K562 (cell line): Measurements from ENCODE around the gene INCENP. TPM values are rescaled to one million over a fixed set of nuclear protein-coding genes. Genes with fewer than 3 reads are reported as not detected.
A peak's percentile ranks its signal among the peaks of the same experiment; 100 is the strongest.

Source experiments
- CREB1 ChIP-seq, 2 experiments: sonication (generic) in 1 of 2; formaldehyde crosslinking in 1 of 2; IDR thresholded peaks; 2 replicates each; pipeline versions ENCODE4 v1.6.1 to v1.8.0; 2012 to 2022; ENCODE audit warnings: inconsistent platforms in 1 of 2, mild to moderate bottlenecking in 1 of 2, missing genetic modification reagents in 1 of 2, moderate library complexity in 1 of 2
- CSDE1 ChIP-seq, 2 experiments: fragments of 450-650 bp; IDR thresholded peaks; 2 replicates each; pipeline ENCODE4 v1.6.1; 2016; ENCODE audit warnings: mild to moderate bottlenecking in 1 of 2
- ELF2 ChIP-seq: fragments of 250-450 bp; sonication (Bioruptor Pico); IDR thresholded peaks from 2 replicates; pipeline ENCODE4 v1.5.0; 2021; ENCODE audit warnings: mild to moderate bottlenecking
- EWSR1 ChIP-seq: fragments of 450-650 bp; IDR thresholded peaks from 2 replicates; pipeline ENCODE4 v1.6.1; 2018; ENCODE audit warnings: borderline replicate concordance, mild to moderate bottlenecking, low read depth, moderate library complexity; ENCODE audit not compliant: partially characterized antibody
- GATAD2B ChIP-seq: fragments of 450-650 bp; IDR thresholded peaks from 2 replicates; pipeline ENCODE4 v1.6.1; 2017; ENCODE audit warnings: mild to moderate bottlenecking, borderline replicate concordance
- MCM3 ChIP-seq: fragments of 450-650 bp; IDR thresholded peaks from 2 replicates; pipeline ENCODE4 v1.6.1; 2016
- MCM7 ChIP-seq, 2 experiments: fragments of 450-650 bp; IDR thresholded peaks; 2 replicates each; pipeline ENCODE4 v1.6.1; 2016 to 2018
- POLR2G ChIP-seq: fragments of 200-400 bp; formaldehyde crosslinking; IDR thresholded peaks from 2 replicates; pipeline ENCODE4 v1.6.1; 2017; ENCODE audit warnings: low read depth, mild to moderate bottlenecking, antibody characterized with exemption, low read length, moderate library complexity
- ZFP1 ChIP-seq: fragments of 450-650 bp; formaldehyde crosslinking; IDR thresholded peaks from 2 replicates; pipeline ENCODE4 v1.4.0; 2020; ENCODE audit warnings: mild to moderate bottlenecking, mixed read lengths
- ZNF583 ChIP-seq: fragments of 250-450 bp; sonication (Bioruptor Pico); IDR thresholded peaks from 2 replicates; pipeline ENCODE4 v1.4.0; 2020
- ZSCAN32 ChIP-seq: fragments of 450-650 bp; formaldehyde crosslinking; IDR thresholded peaks from 2 replicates; pipeline ENCODE4 v1.4.0; 2020; ENCODE audit warnings: mild to moderate bottlenecking, moderate library complexity
- polyA plus RNA-seq, 8 experiments: library from polyadenylated mRNA; depleted of rRNA in 4 of 8; stranded (reverse) in 5 of 8; unstranded in 3 of 8; fragments of >200 nt; fragmentation: Nextera tagmentation in 2 of 8; fragmentation: Illumina TruSeq in 1 of 8; extraction: Ambion mirVana in 2 of 8; extraction: Trizol in 1 of 8; gene quantifications; 2 replicates each; pipeline versions ENCODE4 v1.2.1 to v1.2.3, GENCODE V29; 2011 to 2014; ENCODE audit warnings: inconsistent platforms in 1 of 8, missing spikeins in 1 of 8
- total RNA-seq, 7 experiments: library from RNA; depleted of rRNA in 6 of 7; stranded (reverse); fragments of >200 nt in 6 of 7; fragmentation: Illumina TruSeq in 2 of 7; extraction: Trizol in 2 of 7; gene quantifications; 2 replicates each; pipeline versions ENCODE4 v1.2.1 to v1.2.3, GENCODE V29; 2011 to 2021; ENCODE audit warnings: low replicate concordance in 1 of 7
- TF ChIP-seq, protein P1 (sequence below): fragments of 250-450 bp; sonication (Bioruptor Pico); IDR thresholded peaks from 2 replicates; pipeline ENCODE4 v1.5.0; 2021; ENCODE audit warnings: mild to moderate bottlenecking, borderline replicate concordance
- TF ChIP-seq, protein P2 (sequence below): fragments of 450-650 bp; formaldehyde crosslinking; conservative IDR thresholded peaks from 2 replicates; pipeline ENCODE4 v1.4.0; 2022; ENCODE audit warnings: mild to moderate bottlenecking, missing genetic modification characterization
- TF ChIP-seq, protein P3 (sequence below), 3 experiments: IDR thresholded peaks in 2 of 3; conservative IDR thresholded peaks in 1 of 3; 2 replicates each; pipeline ENCODE4 v1.5.1; 2011 to 2012; ENCODE audit warnings: low read length in 3 of 3, mild to moderate bottlenecking in 3 of 3, control low read depth in 2 of 3, improper control_type of control experiment in 1 of 3, inconsistent platforms in 1 of 3, low read depth in 1 of 3, mixed read lengths in 1 of 3, moderate library complexity in 1 of 3; ENCODE audit not compliant: insufficient read depth in 2 of 3
- TF ChIP-seq, protein P4 (sequence below), 2 experiments: IDR thresholded peaks; 2 replicates each; pipeline ENCODE4 v1.6.1; 2011; ENCODE audit warnings: borderline replicate concordance in 1 of 2, control low read depth in 1 of 2, low read depth in 1 of 2, low read length in 1 of 2, mild to moderate bottlenecking in 1 of 2, mixed read lengths in 1 of 2, moderate library complexity in 1 of 2; ENCODE audit not compliant: insufficient read depth in 1 of 2, insufficient read length in 1 of 2, poor library complexity in 1 of 2, severe bottlenecking in 1 of 2; ENCODE audit errors: extremely low read depth in 1 of 2
- TF ChIP-seq, protein P5 (sequence below): IDR thresholded peaks from 3 replicates; pipeline ENCODE4 v1.6.1; 2011; ENCODE audit warnings: borderline replicate concordance, mild to moderate bottlenecking; ENCODE audit not compliant: insufficient read length, insufficient read depth
- TF ChIP-seq, protein P6 (sequence below), 2 experiments: fragments of 450-650 bp in 1 of 2; sonication (generic) in 1 of 2; formaldehyde crosslinking; conservative IDR thresholded peaks; 2 replicates each; pipeline versions ENCODE4 v1.4.0 to v1.8.1; 2020 to 2022; ENCODE audit warnings: mild to moderate bottlenecking in 1 of 2, missing genetic modification reagents in 1 of 2

The INCENP gene
- total and polyA plus RNA-seq, 9 of the 15 experiments (the other 6 are each of a cell fraction or from before 2014, with no cell fraction given): 1.1 to 97.9 (median 28.2) TPM

DNA sequence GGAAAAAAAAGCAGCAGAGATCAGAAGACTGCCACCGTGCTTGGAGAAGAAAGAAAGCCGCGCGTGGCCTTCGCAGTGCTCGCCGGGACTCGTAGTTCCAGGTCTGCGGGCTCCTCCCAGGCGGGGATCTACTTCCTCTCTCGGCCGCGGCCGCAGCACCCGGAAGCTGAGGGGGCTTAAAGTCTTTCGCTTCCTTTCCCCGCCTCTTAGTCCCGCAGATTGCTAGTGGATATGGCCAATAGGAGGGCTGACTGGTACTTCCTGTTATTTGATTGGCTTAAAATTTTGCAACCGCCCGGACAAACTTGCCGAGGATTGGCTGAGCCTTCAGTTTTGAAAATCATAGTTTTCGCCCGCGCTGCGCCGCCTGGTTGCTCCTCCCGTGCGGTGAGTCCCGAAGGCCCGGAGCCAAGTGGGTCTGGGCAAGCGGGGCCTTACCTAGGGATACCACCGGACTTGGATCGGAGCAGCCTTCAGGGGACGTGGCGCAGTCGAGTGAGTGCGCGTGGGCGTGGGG, at the start of gene INCENP (continued):
- TF ChIP-seq MCM3 (no peak), CREB1 (IDR thresholded peaks at IDR 0.05) (no peak; the same call in 1 of the 2 replicates), CREB1 (CRISPR knock-in tag; IDR thresholded peaks at IDR 0.05) (peak; percentile 72; the same call in 1 of the 2 replicates), ZSCAN32 (CRISPR knock-in tag) (no peak), ZFP1 (CRISPR knock-in tag) (no peak), POLR2G (peak; percentile 90), MCM7 (IDR thresholded peaks at IDR 0.05) (no peak), GATAD2B (peak; percentile 70; the same call in 1 of the 2 replicates), EWSR1 (no peak), CSDE1 (IDR thresholded peaks at IDR 0.05) (no peak), ELF2 (CRISPR knock-in tag) (peak; percentile 79), ZNF583 (no peak)
- TF ChIP-seq, protein P1, sequence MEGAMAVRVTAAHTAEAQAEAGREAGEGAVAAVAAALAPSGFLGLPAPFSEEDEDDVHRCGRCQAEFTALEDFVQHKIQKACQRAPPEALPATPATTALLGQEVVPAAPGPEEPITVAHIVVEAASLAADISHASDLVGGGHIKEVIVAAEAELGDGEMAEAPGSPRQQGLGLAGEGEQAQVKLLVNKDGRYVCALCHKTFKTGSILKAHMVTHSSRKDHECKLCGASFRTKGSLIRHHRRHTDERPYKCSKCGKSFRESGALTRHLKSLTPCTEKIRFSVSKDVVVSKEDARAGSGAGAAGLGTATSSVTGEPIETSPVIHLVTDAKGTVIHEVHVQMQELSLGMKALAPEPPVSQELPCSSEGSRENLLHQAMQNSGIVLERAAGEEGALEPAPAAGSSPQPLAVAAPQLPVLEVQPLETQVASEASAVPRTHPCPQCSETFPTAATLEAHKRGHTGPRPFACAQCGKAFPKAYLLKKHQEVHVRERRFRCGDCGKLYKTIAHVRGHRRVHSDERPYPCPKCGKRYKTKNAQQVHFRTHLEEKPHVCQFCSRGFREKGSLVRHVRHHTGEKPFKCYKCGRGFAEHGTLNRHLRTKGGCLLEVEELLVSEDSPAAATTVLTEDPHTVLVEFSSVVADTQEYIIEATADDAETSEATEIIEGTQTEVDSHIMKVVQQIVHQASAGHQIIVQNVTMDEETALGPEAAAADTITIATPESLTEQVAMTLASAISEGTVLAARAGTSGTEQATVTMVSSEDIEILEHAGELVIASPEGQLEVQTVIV (CRISPR knock-in tag): no peak
- TF ChIP-seq, protein P2, sequence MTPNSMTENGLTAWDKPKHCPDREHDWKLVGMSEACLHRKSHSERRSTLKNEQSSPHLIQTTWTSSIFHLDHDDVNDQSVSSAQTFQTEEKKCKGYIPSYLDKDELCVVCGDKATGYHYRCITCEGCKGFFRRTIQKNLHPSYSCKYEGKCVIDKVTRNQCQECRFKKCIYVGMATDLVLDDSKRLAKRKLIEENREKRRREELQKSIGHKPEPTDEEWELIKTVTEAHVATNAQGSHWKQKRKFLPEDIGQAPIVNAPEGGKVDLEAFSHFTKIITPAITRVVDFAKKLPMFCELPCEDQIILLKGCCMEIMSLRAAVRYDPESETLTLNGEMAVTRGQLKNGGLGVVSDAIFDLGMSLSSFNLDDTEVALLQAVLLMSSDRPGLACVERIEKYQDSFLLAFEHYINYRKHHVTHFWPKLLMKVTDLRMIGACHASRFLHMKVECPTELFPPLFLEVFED: no peak
- TF ChIP-seq, protein P3, sequence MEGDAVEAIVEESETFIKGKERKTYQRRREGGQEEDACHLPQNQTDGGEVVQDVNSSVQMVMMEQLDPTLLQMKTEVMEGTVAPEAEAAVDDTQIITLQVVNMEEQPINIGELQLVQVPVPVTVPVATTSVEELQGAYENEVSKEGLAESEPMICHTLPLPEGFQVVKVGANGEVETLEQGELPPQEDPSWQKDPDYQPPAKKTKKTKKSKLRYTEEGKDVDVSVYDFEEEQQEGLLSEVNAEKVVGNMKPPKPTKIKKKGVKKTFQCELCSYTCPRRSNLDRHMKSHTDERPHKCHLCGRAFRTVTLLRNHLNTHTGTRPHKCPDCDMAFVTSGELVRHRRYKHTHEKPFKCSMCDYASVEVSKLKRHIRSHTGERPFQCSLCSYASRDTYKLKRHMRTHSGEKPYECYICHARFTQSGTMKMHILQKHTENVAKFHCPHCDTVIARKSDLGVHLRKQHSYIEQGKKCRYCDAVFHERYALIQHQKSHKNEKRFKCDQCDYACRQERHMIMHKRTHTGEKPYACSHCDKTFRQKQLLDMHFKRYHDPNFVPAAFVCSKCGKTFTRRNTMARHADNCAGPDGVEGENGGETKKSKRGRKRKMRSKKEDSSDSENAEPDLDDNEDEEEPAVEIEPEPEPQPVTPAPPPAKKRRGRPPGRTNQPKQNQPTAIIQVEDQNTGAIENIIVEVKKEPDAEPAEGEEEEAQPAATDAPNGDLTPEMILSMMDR (IDR thresholded peaks at IDR 0.05 in 2 of 3, conservative IDR thresholded peaks at IDR 0.05 in 1 of 3; ENCODE audit: insufficient read depth in 2 of 3, low read depth in 1 of 3, low read length in 3 of 3): no peak
- TF ChIP-seq, protein P4, sequence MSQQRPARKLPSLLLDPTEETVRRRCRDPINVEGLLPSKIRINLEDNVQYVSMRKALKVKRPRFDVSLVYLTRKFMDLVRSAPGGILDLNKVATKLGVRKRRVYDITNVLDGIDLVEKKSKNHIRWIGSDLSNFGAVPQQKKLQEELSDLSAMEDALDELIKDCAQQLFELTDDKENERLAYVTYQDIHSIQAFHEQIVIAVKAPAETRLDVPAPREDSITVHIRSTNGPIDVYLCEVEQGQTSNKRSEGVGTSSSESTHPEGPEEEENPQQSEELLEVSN (IDR thresholded peaks at IDR 0.05; ENCODE audit: borderline replicate concordance in 1 of 2, extremely low read depth in 1 of 2, insufficient read depth in 1 of 2, insufficient read length in 1 of 2, low read depth in 1 of 2, low read length in 1 of 2, poor library complexity in 1 of 2, severe bottlenecking in 1 of 2): peak; percentile 44 to 75
- TF ChIP-seq, protein P5, sequence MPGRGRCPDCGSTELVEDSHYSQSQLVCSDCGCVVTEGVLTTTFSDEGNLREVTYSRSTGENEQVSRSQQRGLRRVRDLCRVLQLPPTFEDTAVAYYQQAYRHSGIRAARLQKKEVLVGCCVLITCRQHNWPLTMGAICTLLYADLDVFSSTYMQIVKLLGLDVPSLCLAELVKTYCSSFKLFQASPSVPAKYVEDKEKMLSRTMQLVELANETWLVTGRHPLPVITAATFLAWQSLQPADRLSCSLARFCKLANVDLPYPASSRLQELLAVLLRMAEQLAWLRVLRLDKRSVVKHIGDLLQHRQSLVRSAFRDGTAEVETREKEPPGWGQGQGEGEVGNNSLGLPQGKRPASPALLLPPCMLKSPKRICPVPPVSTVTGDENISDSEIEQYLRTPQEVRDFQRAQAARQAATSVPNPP: no peak
- TF ChIP-seq, protein P6, sequence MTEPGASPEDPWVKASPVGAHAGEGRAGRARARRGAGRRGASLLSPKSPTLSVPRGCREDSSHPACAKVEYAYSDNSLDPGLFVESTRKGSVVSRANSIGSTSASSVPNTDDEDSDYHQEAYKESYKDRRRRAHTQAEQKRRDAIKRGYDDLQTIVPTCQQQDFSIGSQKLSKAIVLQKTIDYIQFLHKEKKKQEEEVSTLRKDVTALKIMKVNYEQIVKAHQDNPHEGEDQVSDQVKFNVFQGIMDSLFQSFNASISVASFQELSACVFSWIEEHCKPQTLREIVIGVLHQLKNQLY (CRISPR knock-in tag; conservative IDR thresholded peaks at IDR 0.05): no peak
